GM21576 (cell line): Measurements from ENCODE around the gene TRAF2.

Source experiments
- ATAC-seq: cut with Tn5 transposase; IDR thresholded peaks from one replicate; pipeline ENCODE4 v1.9.1; 2021; ENCODE audit warnings: mild to moderate bottlenecking, moderate library complexity; ENCODE audit not compliant: unreplicated experiment

The TRAF2 gene

GRCh38 chr9:136910197-136910900 lies 24.0 kb downstream of the TRAF2 start:
- no peak for ATAC-seq

DNA sequence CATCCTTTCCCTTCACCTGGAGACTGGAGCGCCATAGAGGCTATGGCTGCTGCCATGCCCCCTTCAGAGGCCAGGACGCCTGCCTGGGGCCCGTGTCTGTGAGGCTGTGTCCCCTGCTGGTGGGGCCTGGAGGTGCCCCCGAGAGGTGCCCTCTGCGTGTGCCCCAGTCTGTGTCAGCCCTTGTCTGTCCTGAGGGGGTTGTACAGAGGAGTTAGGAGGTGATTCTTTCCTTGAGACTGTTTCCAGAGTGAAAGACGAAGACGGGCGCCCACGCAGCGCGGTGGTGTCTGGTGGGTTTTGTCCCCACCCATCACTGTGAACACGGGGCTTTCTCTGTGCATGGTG lies 24.6 kb downstream of the TRAF2 start:
- no peak for ATAC-seq

DNA sequence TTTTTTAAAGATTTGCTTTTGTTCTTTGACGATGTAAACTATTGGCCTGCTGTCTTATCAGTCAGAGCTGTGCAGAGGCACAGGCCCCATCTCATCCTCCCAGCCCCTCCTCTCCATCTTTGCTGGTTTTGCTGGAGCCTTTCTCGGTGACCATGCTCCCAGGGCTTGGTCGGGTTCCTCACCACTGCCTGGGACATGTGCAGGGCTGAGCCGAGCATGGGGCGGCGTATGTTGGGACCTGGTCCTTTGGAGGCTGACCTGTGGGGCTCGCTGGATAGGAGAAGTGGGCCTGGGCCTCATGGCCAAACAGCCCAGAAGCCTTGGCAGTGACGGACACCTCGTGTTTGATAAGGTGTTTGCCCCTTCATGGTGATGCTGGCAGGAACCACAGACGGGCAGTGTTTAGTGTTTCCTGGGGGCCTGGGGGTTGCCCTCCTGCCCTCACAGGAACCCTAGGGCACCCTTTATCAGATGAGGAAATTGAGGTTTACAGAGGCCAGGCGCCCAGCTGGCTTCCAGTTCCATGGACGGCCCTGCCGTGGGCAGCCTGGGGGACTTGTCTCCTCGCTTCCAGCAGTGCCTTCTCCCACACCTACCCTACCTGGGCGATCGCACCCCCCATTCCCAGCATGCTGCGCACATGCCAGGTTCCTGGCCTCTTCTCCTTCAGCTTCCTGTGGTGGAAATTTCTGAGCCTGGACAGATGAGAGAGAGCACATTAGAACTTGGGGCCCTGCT lies 27.6 kb downstream of the TRAF2 start:
- ATAC-seq: no peak

GRCh38 chr9:136915632-136916329 lies 29.5 kb downstream of the TRAF2 start:
- no peak for ATAC-seq

- no peak for ATAC-seq
Observed at GRCh38 chr9:136916330-136917184, 30.2 kb downstream of the TRAF2 start.

- no peak for ATAC-seq
Observed at GRCh38 chr9:136917902-136918301, 31.6 kb downstream of the TRAF2 start.

- no peak for ATAC-seq
Observed at GRCh38 chr9:136920069-136920468, 33.8 kb downstream of the TRAF2 start.

DNA sequence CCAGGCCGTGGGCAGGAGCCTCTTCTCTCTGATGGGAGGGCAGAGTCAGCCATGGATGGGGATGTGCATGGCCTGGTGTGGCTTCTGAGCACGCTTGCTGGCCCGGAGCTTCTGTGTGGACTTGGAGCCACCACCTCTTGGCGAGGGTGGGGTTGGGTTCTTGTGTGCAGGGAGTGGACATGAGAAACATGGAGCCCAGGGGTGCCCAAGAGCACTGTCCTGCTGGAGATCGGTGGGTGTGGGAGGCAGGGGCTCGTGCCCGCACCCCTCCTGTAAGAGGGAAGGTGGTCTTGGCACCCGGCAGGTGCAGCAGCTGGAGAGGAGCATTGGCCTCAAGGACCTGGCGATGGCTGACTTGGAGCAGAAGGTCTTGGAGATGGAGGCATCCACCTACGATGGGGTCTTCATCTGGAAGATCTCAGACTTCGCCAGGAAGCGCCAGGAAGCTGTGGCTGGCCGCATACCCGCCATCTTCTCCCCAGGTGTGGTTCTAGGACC lies 34.5 kb downstream of the TRAF2 start:
- ATAC-seq: no peak

DNA sequence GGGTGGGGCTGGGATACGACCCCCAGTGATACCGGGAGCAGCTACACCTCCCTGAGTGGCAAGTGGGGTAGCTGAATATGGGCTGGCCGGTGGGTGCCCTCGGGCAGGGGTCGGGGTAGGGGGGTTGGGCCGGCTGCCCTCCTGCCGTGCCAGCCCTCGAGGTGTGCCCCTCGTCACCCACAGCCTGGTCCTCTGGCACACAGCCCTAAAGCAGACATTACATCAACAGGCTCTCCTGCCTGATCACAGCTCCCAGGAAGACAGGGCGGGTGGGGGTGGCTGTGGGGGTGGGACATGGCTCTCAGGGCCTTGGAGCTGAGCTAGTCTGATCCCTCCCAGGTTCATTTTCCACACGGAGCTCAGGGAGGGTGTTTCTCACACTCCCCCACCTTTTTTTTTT lies 35.0 kb downstream of the TRAF2 start:
- no peak for ATAC-seq

DNA sequence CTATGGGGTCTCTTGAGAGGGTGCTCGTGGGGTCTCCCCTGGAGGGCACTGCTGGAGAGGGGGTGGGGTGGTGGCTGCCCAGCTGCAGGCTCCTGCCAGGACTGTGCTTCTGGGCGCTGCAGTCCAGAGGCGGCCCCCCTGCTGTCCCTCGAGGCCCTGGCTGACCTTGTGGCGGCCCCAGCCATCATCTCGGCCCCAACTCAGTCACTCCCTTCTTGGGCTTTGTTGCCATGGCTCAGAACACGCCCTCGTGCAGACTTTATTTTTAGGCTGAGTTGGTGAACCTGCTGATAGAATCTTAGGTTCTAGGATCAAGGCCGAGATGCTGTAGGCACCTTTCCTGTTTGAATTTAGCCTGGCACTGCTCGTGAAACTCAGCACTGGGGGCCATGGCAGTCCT lies 35.4 kb downstream of the TRAF2 start:
- ATAC-seq: no peak

GRCh38 chr9:136922540-136922939 lies 36.2 kb downstream of the TRAF2 start:
- no peak for ATAC-seq

DNA sequence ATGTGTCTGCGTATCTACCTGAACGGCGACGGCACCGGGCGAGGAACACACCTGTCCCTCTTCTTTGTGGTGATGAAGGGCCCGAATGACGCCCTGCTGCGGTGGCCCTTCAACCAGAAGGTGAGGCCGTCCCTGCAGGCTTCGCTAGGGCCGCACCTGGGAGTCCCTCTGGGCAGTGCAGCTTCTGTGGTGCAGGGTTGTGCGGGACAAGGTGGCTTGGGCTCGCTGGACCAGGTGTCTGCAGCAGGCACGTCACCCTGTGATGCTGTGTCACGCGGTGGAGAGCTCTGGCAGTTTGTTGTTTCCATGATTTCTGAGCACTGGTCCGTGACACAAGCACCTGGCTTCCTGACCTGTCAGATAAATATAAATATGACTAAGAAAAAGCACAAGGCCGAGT lies 37.6 kb downstream of the TRAF2 start:
- no peak for ATAC-seq

DNA sequence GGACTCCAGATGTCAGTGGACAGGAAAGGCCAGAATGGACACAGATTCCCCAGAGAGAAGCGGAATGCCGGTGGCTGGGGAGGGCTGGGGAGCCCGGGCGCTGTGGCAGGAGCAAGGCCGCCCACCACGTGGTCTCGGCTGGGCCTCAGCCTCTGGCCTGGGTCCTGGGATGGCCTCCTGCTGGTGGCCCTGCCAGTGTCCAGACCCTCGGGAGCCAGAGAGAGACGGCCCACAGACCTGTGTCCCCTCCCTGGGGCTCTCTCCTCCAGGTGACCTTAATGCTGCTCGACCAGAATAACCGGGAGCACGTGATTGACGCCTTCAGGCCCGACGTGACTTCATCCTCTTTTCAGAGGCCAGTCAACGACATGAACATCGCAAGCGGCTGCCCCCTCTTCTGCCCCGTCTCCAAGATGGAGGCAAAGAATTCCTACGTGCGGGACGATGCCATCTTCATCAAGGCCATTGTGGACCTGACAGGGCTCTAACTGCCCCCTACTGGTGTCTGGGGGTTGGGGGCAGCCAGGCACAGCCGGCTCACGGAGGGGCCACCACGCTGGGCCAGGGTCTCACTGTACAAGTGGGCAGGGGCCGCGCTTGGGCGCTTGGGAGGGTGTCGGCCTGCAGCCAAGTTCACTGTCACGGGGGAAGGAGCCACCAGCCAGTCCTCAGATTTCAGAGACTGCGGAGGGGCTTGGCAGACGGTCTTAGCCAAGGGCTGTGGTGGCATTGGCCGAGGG lies 39.3 kb downstream of the TRAF2 start:
- no peak for ATAC-seq

DNA sequence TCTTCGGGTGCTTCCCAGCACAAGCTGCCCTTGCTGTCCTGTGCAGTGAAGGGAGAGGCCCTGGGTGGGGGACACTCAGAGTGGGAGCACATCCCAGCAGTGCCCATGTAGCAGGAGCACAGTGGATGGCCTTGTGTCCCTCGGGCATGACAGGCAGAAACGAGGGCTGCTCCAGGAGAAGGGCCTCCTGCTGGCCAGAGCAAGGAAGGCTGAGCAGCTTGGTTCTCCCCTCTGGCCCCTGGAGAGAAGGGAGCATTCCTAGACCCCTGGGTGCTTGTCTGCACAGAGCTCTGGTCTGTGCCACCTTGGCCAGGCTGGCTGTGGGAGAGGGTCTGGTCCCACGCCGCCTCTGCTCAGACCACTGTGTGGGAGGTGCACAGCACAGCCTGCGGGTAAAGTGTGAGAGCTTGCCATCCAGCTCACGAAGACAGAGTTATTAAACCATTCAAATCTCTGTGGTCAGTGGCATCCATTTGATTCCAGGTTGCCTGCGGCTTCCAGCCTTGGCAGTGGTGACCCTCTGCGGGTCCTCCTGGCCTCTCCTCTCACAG lies 39.9 kb downstream of the TRAF2 start:
- no peak for ATAC-seq

- ATAC-seq: no peak
Observed at GRCh38 chr9:136926749-136927148, 40.4 kb downstream of the TRAF2 start.

DNA sequence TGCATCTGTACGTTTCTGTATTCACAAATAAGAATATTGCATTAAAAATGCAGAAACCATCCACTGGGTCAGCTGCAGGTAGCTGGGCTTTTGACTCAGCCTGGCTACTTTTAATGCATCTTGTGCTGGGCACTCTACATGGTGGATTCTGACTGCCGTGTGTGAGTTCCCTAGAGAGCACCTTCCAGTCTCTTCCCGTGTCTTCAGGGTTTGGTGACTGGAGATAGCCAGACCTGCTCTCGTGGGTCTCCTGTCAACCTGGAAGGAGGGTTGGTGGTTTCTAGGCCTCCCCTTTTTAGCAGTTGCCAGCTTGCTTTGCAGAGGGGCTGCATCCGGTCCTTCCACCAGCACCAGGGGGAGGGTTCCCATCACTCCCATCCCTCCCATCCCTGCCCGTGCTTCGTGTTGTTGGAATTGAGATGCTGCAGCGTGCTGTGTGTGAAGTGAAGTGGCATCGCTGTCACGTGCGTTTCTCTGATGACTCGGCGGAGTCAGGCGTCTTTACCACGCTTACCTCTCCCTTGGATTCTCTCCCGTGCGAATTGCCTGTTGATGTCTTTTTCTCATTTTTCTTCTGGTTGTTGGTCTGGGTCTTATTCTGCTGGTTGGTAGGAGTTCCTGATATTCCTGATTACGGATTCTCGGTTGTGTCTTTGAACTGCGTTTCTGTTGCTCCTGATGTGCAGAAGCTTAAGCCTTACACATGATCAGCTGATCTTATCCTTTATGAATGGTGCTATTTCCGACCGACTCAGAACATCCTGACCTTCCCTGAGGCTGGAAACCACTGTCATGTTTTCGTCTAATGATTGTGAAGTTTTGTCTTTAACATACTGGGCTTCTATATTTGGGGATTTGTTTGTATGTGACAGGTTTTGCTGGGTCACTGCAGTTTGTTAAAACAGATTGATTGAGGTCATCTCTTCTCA lies 41.3 kb downstream of the TRAF2 start:
- no peak for ATAC-seq

GRCh38 chr9:136928591-136928990 lies 42.3 kb downstream of the TRAF2 start:
- no peak for ATAC-seq

GRCh38 chr9:136930014-136930413 lies 43.7 kb downstream of the TRAF2 start:
- no peak for ATAC-seq

- ATAC-seq: no peak
Observed at GRCh38 chr9:136931611-136932130, 45.4 kb downstream of the TRAF2 start.
